HG03139 (cell line): ENCODE results near the gene SUN2.
"Not testable (repeated sequence)": the region's sequence is repeated elsewhere in the genome, so short reads cannot be mapped to it uniquely, and the experiment has no call there.

Experiments
- ATAC-seq: cut with Tn5 transposase; IDR thresholded peaks from one replicate; pipeline ENCODE4 v1.9.1; 2021; ENCODE audit not compliant: unreplicated experiment

SUN2 gene

DNA sequence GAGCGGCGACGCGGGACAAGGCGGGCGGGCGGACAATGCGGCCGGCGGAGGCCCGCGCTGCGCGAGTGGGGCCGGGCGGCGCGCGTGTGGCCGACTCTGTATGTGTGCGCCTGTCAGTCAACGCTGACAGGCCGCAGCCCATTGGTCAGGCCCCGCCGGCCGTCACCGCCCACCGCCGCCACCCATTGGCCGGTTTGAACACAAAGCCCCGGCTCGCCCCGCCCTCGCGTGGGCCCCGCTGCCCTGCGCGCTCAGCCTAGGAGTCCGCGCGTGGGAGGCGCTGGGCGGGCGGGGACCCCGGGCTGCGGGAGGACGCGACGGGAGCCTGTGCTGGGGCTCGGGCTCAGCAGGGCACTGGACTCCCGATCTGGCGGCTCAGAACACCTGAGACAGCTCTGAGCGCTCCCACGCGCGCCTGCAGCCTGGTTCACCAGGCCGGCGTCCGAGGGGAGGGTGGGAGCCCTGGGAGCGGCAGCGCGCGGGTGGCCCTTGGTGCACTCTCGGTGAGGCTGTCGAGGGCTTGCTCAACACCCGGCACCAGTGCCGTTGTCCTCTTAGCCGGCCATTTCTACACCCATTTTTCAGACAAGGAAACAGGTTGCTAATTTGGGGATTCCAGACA, at the start of gene SUN2:
SUN2 (minus strand) TSS at position 88 of the 622 bp plus-strand sequence. CDS start 3,370 bp downstream, outside the sequence.
- ATAC-seq: peak; percentile 51

DNA sequence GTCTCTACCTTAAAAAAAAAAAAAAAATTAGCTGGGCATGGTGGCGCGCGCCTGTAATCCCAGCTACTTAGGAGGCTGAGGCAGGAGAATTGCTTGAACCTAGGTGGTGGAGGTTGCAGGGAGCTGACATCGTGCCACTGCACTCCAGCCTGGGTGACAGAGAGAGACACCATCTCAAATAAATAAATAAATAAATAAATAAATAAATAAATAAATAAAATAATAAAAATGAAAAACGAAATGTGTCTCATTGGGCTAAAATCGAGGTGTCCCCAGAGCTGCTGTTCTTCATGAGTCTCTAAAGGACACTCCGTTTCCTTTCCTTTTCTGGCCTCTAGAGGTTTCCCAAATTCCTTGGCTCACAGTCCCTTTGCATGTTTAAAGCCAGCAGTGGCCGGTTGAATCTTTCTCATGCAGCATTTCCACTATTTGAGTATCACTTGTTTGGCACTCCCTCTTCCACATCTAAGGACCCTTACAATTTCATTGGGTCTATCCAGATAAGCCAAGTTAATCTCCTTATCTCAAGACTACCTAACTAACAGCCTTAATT, 49.3 kb upstream of the SUN2 start:
- ATAC-seq: not testable (repeated sequence)

DNA sequence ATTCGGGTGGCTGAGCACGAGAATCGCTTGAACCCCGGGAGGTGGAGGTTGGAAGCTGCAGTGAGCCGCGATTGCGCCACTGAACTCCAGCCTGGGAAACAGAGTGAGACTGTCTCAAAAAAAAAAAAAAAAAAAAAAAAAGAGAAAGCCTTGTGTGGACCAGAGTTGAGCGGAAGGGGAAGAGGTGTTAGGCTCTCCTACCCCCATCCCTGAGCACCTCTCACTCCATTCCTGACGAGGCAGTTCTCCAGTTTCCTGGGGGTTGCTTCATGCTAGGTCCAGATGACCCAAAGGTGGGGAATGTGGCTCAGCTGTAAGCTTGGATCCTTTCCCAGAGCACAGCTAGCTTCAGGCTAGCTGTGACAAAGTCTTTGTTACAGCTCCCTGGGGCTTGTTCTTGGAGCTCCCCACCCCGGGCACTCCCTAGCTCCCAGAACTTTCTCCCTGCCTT, 46.9 kb upstream of the SUN2 start:
- no peak for ATAC-seq

DNA sequence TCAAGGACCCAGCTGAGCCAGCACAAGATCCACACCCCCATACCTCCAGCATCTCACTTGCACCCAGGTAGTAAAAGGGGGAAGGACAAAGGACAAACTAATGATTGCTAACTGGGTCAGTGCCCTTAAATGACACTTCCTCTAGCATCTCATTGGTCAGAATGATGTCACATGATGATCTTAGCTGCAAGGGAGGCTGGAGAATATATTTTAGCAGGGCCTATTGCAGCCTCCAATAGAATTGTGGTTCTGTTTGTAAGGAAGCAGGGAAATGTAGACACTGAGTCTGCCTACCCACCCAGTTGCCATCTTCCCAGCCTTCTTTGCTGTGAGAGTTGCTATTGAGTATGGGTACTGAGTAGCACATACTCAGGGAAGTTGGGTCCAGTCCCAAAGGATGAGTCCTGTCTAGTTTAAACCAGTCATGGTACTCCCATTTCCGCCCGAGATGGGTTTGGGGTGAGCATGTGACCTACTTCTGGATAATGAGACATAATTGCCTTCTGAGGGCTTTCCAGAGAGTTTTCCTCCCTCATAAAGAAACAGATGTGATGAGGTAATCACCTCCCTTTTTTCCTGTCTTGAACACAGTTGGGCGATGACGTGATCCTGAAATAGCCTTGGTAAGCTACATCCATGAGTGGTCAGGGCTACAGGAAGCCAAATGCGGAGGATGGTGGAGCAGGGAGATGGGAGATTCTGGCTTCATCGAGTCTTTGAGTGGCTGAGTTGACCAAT, 43.6 kb upstream of the SUN2 start:
- no peak for ATAC-seq

DNA sequence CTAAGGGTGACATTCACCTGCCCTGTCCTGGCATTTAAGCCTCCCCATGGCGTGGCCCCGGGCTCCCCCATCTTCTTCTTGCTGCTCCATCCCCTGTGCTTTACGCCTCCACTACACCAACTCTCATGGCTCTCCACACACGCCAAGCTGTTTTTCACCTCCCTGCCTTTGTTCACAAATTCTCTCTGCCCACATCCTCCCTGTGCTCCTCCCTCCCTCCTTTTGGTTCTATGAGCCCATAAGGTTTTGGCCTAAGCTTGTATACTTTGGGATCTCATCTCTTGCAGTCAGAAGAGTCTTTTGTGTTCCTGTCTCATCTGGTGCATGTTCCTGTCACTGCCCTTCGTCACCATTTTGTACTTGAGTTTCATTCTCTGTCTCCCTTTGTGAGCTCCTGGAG, 42.7 kb upstream of the SUN2 start:
- no peak for ATAC-seq

DNA sequence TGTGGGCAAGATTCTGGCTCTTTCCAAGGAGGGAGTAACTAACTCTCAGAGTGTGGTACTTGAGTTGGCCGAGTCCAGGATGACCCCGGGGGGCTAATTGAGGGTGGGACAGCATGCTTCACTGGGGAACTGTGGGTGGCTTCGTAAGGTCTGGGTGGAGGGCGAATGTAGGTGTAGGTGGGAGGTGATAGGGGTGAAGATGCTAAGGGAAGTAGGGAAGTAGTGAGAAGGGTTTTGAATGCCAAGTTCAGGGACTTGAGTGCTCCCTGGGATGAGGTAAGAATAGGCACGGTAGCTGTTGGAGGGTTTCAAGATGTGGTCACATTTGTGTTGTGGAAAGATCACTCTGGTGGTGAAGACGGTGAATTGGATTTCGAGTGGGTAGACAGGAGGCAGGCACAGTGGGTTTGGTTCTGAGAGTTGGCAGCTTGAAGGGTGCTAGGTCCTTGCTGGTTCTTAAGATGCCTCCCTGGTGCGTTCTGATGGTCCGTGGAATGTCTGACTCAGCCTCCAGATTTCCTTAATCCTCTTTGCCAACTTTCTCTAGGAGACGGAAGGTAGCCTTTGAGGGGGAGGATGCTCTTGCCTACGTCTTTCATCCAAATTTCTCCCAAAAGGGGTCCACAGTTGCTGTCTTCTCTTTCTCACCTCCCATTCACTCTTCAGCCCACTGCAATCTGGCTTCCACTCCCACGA, 40.6 kb upstream of the SUN2 start:
- ATAC-seq: no peak

GRCh38 chr22:38795569-38795968, 39.8 kb upstream of the SUN2 start:
- no peak for ATAC-seq

- ATAC-seq: peak; percentile 90
Observed at GRCh38 chr22:38793721-38794466, 38.1 kb upstream of the SUN2 start, which contains the start of gene DNAL4. Gene DNAL4 (minus strand): TSS chr22:38794143. CDS start chr22:38782731, 11,412 bp downstream.

GRCh38 chr22:38793317-38793716, 37.5 kb upstream of the SUN2 start:
- ATAC-seq: no peak

- ATAC-seq: no peak
Observed at GRCh38 chr22:38792833-38793232, 37.0 kb upstream of the SUN2 start.

GRCh38 chr22:38789606-38790005, 33.8 kb upstream of the SUN2 start:
- ATAC-seq: no peak

- ATAC-seq: no peak
Observed at GRCh38 chr22:38788846-38789245, 33.0 kb upstream of the SUN2 start.

DNA sequence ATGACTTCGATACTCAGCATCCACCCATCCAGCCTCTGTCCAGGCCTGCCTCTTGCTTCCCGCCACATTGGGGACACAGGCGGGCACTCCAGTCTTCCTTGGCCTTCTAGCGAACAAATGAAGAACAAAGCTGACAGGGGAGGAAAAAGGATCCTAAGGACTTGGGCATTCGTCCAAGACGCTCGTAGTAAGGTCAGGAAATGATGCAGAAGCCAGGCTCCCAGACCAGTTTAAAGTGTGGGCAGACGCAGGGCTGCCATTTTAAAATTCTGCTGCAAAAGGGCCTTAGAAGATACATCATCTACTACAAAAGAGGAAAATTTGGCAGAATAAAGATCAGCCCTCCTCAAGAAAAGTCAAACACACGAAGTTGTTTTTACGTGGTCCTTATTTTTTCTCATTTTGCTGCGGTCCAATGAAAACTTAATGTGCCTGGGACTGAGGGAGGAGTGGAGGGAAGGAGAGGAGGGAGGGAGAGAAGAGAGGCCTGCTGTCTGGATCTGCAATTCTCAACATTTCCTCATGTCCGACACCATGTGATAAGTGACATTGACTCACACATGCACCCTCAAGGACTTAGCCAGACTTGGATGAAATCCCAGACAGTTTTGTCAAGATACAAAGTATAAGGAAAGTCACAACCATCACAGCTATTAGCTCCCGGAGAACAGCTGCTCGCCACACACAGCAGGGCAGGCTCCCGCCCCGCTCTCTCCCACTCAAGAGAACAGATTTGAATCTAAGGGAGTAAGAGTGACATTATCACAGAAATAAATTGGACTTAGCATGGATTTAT, 32.4 kb upstream of the SUN2 start:
- ATAC-seq: no peak

- ATAC-seq: no peak
Observed at GRCh38 chr22:38786631-38787030, 30.8 kb upstream of the SUN2 start.

- ATAC-seq: no peak
Observed at GRCh38 chr22:38784856-38785255, 29.1 kb upstream of the SUN2 start.

DNA sequence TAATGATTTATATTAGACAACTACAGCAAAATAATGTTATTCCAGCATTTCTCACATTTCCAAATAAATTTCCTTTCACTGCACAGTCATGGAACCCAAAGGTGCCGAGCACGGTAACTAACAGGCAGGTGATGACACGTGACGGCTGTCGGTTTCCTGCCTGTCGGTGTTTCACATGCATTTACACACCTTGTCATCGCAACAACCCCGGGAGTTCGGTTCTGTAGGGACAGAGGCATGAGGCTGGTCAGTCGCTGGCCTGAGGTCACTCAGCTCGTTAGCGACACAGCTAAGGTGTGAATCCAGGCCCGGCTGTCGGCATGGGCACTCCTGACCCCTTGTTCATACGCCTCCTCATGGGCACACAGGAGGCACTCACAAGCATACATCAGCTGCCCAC, 28.2 kb upstream of the SUN2 start:
- no peak for ATAC-seq

GRCh38 chr22:38783095-38783615, 27.4 kb upstream of the SUN2 start:
- ATAC-seq: no peak

GRCh38 chr22:38782402-38783094, 26.8 kb upstream of the SUN2 start:
- ATAC-seq: no peak

DNA sequence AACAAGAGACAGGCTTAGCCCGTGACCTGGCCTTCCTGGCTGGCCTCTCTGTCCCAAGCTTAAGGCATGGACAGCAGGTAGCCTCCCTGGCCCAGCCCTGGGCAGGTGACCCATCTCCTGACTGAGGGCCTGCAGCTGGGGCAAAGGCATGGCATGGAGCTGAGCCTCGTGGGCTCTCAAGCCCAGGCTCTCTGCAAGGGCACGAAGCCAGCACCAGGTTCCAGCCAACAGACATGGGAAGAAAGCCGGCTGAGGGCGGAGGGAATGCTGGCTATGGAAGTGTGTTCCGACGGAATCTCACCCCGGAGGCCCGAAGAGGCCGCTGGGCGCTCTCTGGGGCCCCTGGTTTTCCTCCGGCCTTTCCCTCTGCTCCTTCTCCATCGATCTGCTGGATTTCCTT, 25.2 kb upstream of the SUN2 start:
- ATAC-seq: no peak
